Keratinocyte (primary cell): ENCODE data around the gene CIZ1. TPM values are rescaled to one million over a fixed set of nuclear protein-coding genes. Genes with fewer than 3 reads are reported as not detected.
A peak's percentile ranks its signal among the peaks of the same experiment; 100 is the strongest.

Source experiments
- DNase-seq: peaks from one replicate; pipeline ENCODE4 v3.0.0-alpha.2; 2011; ENCODE audit warnings: low read depth, missing footprints, low spot score
- FAIRE-seq: peaks from 2 replicates; lab custom pipeline; 2011; peaks lifted over from hg19 to GRCh38; lab: Jason Lieb, UNC
- H2AFZ ChIP-seq: 2 replicates; pipeline ENCODE4 v1.6.0; 2012; ENCODE audit warnings: low read length, control low read depth, inconsistent platforms; ENCODE audit not compliant: control insufficient read depth
- H3K27ac ChIP-seq: 2 replicates; pipeline ENCODE4 v1.5.1; 2011; ENCODE audit warnings: low read length; ENCODE audit not compliant: control insufficient read depth, insufficient read depth
- H3K27me3 ChIP-seq: 3 replicates; pipeline ENCODE4 v1.6.0; 2011; ENCODE audit warnings: low read length; ENCODE audit not compliant: control insufficient read depth, insufficient read depth; ENCODE audit errors: extremely low read depth
- H3K36me3 ChIP-seq, 2 experiments: 2 replicates in 1 of 2; 3 replicates in 1 of 2; pipeline ENCODE4 v1.5.1; 2011; ENCODE audit warnings: low read length in 2 of 2, mild to moderate bottlenecking in 1 of 2; ENCODE audit not compliant: control insufficient read depth in 2 of 2, insufficient read depth in 2 of 2; ENCODE audit errors: extremely low read depth in 1 of 2
- H3K4me1 ChIP-seq: 3 replicates; pipeline ENCODE4 v1.5.1; 2011; ENCODE audit warnings: low read length; ENCODE audit not compliant: control insufficient read depth, insufficient read depth; ENCODE audit errors: extremely low read depth
- H3K4me2 ChIP-seq: 3 replicates; pipeline ENCODE4 v1.6.0; 2011; ENCODE audit warnings: low read depth, low read length; ENCODE audit not compliant: control insufficient read depth, insufficient read depth; ENCODE audit errors: extremely low read depth
- H3K4me3 ChIP-seq, 3 experiments: fragments of 200-600 bp in 1 of 3; sonication (generic) in 1 of 3; 2 replicates in 2 of 3; 3 replicates in 1 of 3; pipeline ENCODE4 v1.5.1; 2011 to 2016; ENCODE audit warnings: low read length in 3 of 3, mild to moderate bottlenecking in 3 of 3, control low read depth in 2 of 3, inconsistent platforms in 1 of 3, low read depth in 1 of 3, mixed read lengths in 1 of 3, mixed run types in 1 of 3, moderate library complexity in 1 of 3; ENCODE audit not compliant: control insufficient read depth in 2 of 3, insufficient read depth in 2 of 3; ENCODE audit errors: extremely low read depth in 1 of 3
- H3K79me2 ChIP-seq: 2 replicates; pipeline ENCODE4 v1.6.0; 2012; ENCODE audit warnings: low read length; ENCODE audit not compliant: control insufficient read depth, insufficient read depth
- H3K9ac ChIP-seq: 3 replicates; pipeline ENCODE4 v1.6.0; 2011; ENCODE audit warnings: low read length; ENCODE audit not compliant: control insufficient read depth, insufficient read depth; ENCODE audit errors: extremely low read depth
- H3K9me1 ChIP-seq: 3 replicates; pipeline ENCODE4 v1.6.0; 2011; ENCODE audit warnings: low read length; ENCODE audit not compliant: control insufficient read depth, insufficient read depth; ENCODE audit errors: extremely low read depth
- H3K9me3 ChIP-seq: 2 replicates; pipeline ENCODE4 v1.5.1; 2012; ENCODE audit warnings: low read depth, low read length; ENCODE audit not compliant: control insufficient read depth
- H4K20me1 ChIP-seq: 3 replicates; pipeline ENCODE4 v1.6.0; 2011; ENCODE audit warnings: low read length; ENCODE audit not compliant: control insufficient read depth, insufficient read depth; ENCODE audit errors: extremely low read depth
- EZH2 ChIP-seq: IDR thresholded peaks from one replicate; pipeline ENCODE4 v1.6.1; 2012; ENCODE audit warnings: inconsistent platforms, mild to moderate bottlenecking, low read length, moderate library complexity
- dilution Hi-C: fragments of 300-500 bp; cut with MboI; formaldehyde crosslinking; loops from one replicate; pipeline ENCODE4 v1.7.0; 2020; ENCODE audit warnings: low sequenced_read_pairs; ENCODE audit not compliant: extremely low pct_ligation_motif_present
- polyA plus RNA-seq, 5 experiments: library from polyadenylated mRNA; depleted of rRNA in 3 of 5; stranded (reverse) in 3 of 5; stranded (forward) in 1 of 5; unstranded in 1 of 5; fragments of >200 nt; gene quantifications; 1 replicate in 1 of 5; 2 replicates in 3 of 5; 3 replicates in 1 of 5; pipeline versions ENCODE4 v1.2.1 to v1.2.3, GENCODE V29; 2011 to 2012; ENCODE audit warnings: missing spikeins in 2 of 5, low read depth in 1 of 5, low replicate concordance in 1 of 5
- TF ChIP-seq, protein P1 (sequence below), 3 experiments: IDR thresholded peaks in 1 of 3; conservative IDR thresholded peaks in 1 of 3; optimal IDR thresholded peaks in 1 of 3; 2 replicates in 2 of 3; 3 replicates in 1 of 3; pipeline versions ENCODE3 to v1.5.1; 2011; ENCODE audit warnings: low read length in 3 of 3, mild to moderate bottlenecking in 3 of 3, moderate library complexity in 2 of 3, control low read depth in 1 of 3, inconsistent platforms in 1 of 3; ENCODE audit not compliant: insufficient read depth in 2 of 3; ENCODE audit errors: extremely low read depth in 1 of 3

CIZ1 gene
- polyA plus RNA-seq, 1 donor (not counting 4 experiments of a cell fraction or from before 2014, with no cell fraction given), result 23.5 TPM

DNA sequence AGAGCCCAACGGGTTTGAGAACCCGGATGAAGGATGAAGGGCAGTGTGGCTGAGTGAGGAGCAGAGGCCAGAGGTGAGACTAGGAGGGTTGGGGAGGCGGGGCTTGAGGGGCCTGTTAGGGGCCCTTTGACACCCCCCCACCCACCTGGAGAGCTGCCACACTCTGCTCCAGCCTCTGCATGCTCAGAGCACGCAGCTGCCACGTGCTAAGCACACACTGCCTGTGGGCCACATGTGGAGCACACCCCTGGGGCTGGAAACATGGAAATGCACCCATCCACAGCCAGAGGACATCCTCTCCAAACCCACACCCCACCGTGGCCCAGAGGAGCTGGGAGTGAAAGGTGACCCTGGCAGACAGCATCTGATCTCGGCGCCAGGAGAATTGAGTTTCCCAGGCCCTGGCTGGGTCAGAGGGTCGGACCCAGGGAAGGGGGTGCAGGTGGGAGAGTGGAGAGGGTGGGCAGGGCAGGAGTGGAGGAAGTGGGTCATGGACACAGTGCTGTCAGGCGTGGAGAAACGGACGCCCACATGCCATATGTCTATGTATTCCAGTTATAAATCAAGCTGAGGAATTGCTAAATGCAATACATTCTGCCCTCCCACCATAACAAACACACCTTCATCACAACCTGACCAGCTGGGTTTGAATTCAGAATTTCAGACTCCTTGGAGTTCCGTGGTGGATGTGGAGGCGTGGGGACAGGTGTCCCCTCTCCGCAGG is 17.7 kb upstream of the CIZ1 start:
- no peak overlapping the region for H3K4me3 ChIP-seq
- H3K36me3 ChIP-seq, result no peaks in the 10 kb centered on the region
- H3K9ac ChIP-seq, result no peak overlapping the region
- no peak overlapping the region for H3K27ac ChIP-seq
- no peak overlapping the region for H3K4me2 ChIP-seq
- H3K27me3 ChIP-seq, result peaks cover 24% of the 10 kb centered on the region
- peaks cover 9% of the 10 kb centered on the region for H3K4me1 ChIP-seq
- dilution Hi-C loops, result no loop called here
- TF ChIP-seq, protein P1, sequence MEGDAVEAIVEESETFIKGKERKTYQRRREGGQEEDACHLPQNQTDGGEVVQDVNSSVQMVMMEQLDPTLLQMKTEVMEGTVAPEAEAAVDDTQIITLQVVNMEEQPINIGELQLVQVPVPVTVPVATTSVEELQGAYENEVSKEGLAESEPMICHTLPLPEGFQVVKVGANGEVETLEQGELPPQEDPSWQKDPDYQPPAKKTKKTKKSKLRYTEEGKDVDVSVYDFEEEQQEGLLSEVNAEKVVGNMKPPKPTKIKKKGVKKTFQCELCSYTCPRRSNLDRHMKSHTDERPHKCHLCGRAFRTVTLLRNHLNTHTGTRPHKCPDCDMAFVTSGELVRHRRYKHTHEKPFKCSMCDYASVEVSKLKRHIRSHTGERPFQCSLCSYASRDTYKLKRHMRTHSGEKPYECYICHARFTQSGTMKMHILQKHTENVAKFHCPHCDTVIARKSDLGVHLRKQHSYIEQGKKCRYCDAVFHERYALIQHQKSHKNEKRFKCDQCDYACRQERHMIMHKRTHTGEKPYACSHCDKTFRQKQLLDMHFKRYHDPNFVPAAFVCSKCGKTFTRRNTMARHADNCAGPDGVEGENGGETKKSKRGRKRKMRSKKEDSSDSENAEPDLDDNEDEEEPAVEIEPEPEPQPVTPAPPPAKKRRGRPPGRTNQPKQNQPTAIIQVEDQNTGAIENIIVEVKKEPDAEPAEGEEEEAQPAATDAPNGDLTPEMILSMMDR (optimal IDR thresholded peaks at IDR 0.05 in 1 of 3, IDR thresholded peaks at IDR 0.05 in 1 of 3, conservative IDR thresholded peaks at IDR 0.05 in 1 of 3; ENCODE audit: extremely low read depth in 1 of 3, insufficient read depth in 2 of 3, low read length in 3 of 3), result no peak
- no peak for TF ChIP-seq EZH2
- DNase-seq, result no peak
- H4K20me1 ChIP-seq, result no peaks in the 10 kb centered on the region
- no peaks in the 10 kb centered on the region for H3K9me1 ChIP-seq
- H2AFZ ChIP-seq, result no peak overlapping the region
- FAIRE-seq, result no peak
- H3K79me2 ChIP-seq, result no peaks in the 10 kb centered on the region
- no peaks in the 10 kb centered on the region for H3K9me3 ChIP-seq

DNA sequence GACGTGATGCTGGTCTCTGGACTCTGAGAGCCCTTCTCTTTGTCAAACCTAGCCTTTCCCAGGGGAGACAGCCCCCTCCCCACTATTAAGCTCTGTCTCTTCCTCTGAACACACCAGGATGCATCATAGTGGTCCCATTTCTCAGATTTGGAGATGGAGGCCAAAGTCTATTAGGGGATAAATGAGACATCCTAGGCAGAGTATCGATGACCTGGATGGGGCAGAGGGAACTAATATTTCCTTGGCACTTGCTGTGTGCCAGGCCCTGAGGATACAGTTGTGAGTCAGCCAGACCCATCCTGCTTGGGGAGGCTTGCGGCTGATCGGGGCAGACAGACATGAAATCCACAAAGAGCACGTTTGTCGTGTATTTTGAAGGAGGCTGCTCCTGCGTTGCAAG is 17.0 kb upstream of the CIZ1 start:
- no peaks in the 10 kb centered on the region for H3K36me3 ChIP-seq
- H3K27ac ChIP-seq, result no peak overlapping the region
- no peak overlapping the region for H3K9ac ChIP-seq
- H3K9me1 ChIP-seq, result no peaks in the 10 kb centered on the region
- H3K9me3 ChIP-seq, result no peaks in the 10 kb centered on the region
- peaks cover 25% of the 10 kb centered on the region for H3K27me3 ChIP-seq
- dilution Hi-C loops, result no loop called here
- DNase-seq, result no peak
- FAIRE-seq, result no peak
- no peak overlapping the region for H3K4me3 ChIP-seq
- peaks cover 9% of the 10 kb centered on the region for H3K4me1 ChIP-seq
- H3K4me2 ChIP-seq, result peak overlapping the region; percentile 6
- no peak overlapping the region for H2AFZ ChIP-seq
- TF ChIP-seq, protein P1 (optimal IDR thresholded peaks at IDR 0.05 in 1 of 3, IDR thresholded peaks at IDR 0.05 in 1 of 3, conservative IDR thresholded peaks at IDR 0.05 in 1 of 3; ENCODE audit: extremely low read depth in 1 of 3, insufficient read depth in 2 of 3, low read length in 3 of 3), result no peak
- no peak for TF ChIP-seq EZH2
- no peaks in the 10 kb centered on the region for H4K20me1 ChIP-seq
- no peaks in the 10 kb centered on the region for H3K79me2 ChIP-seq
